Measurements from ENCODE around the gene RPL10.

The RPL10 gene

GRCh38 chrX:154356596-154356995, 41.6 kb upstream of the RPL10 start:
- no peak for TF ChIP-seq REST (IDR thresholded peaks at IDR 0.05; ENCODE audit: low read depth)

- no peak for TF ChIP-seq YY1 (IDR thresholded peaks at IDR 0.05; ENCODE audit: low read depth)
- no peak for TF ChIP-seq REST (IDR thresholded peaks at IDR 0.05; ENCODE audit: low read depth)
- TF ChIP-seq TEAD4 (IDR thresholded peaks at IDR 0.05): no peak
- no peak for TF ChIP-seq FOXM1 (IDR thresholded peaks at IDR 0.05; ENCODE audit: borderline replicate concordance, low read depth)
- no peak for TF ChIP-seq CREB1 (IDR thresholded peaks at IDR 0.05; ENCODE audit: low read depth)
- no peak for TF ChIP-seq EGR1 (IDR thresholded peaks at IDR 0.05)
Measured at GRCh38 chrX:154357205-154357604, 41.0 kb upstream of the RPL10 start.

- TF ChIP-seq REST (IDR thresholded peaks at IDR 0.05; ENCODE audit: low read depth) (no peak), EP300 (IDR thresholded peaks at IDR 0.05; ENCODE audit: borderline replicate concordance) (no peak), TEAD4 (IDR thresholded peaks at IDR 0.05) (no peak), CEBPB (IDR thresholded peaks at IDR 0.05) (no peak), EGR1 (IDR thresholded peaks at IDR 0.05) (no peak)
Measured at GRCh38 chrX:154358011-154358410, 40.2 kb upstream of the RPL10 start.

DNA sequence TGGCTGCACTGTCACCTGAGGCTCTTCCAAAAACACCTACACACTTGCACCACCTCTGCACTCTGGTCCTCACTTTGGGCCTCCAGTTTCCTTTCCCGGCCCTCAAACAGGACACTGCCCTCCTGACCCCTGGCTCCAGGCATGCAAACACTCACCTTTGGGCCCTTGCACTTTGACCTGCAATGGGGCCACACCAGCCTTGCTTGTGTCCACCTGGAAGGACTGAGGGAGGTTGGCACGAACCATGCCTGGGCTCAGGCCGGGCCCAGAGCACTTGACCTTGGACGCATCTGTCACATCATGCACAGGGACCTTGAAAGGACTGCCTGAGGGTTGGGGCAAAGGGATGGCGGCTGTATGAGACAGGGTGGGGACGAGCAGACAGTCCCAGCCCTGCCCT, 39.3 kb upstream of the RPL10 start:
- no peak for TF ChIP-seq RAD21 (IDR thresholded peaks at IDR 0.05; ENCODE audit: low read depth)
- TF ChIP-seq CREB1 (IDR thresholded peaks at IDR 0.05; ENCODE audit: low read depth): no peak
- TF ChIP-seq REST (IDR thresholded peaks at IDR 0.05; ENCODE audit: low read depth): no peak
- no peak for TF ChIP-seq ZBTB7A (IDR thresholded peaks at IDR 0.05; ENCODE audit: low read depth)
- TF ChIP-seq, protein P1, sequence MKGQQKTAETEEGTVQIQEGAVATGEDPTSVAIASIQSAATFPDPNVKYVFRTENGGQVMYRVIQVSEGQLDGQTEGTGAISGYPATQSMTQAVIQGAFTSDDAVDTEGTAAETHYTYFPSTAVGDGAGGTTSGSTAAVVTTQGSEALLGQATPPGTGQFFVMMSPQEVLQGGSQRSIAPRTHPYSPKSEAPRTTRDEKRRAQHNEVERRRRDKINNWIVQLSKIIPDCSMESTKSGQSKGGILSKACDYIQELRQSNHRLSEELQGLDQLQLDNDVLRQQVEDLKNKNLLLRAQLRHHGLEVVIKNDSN (IDR thresholded peaks at IDR 0.05): no peak
- TF ChIP-seq YY1 (IDR thresholded peaks at IDR 0.05; ENCODE audit: low read depth): no peak

GRCh38 chrX:154359362-154360154, 38.6 kb upstream of the RPL10 start:
- no peak for TF ChIP-seq FOXM1 (IDR thresholded peaks at IDR 0.05; ENCODE audit: borderline replicate concordance, low read depth)
- TF ChIP-seq MAX (IDR thresholded peaks at IDR 0.05): no peak
- TF ChIP-seq REST (IDR thresholded peaks at IDR 0.05; ENCODE audit: low read depth): no peak
- no peak for TF ChIP-seq TCF12 (IDR thresholded peaks at IDR 0.05; ENCODE audit: low read depth)
- TF ChIP-seq CEBPB (IDR thresholded peaks at IDR 0.05): no peak
- no peak for TF ChIP-seq EP300 (IDR thresholded peaks at IDR 0.05; ENCODE audit: borderline replicate concordance)
- TF ChIP-seq CREB1 (IDR thresholded peaks at IDR 0.05; ENCODE audit: low read depth): no peak
- no peak for TF ChIP-seq TEAD4 (IDR thresholded peaks at IDR 0.05)
- no peak for TF ChIP-seq NFIC (IDR thresholded peaks at IDR 0.05)
- TF ChIP-seq, protein P1 (IDR thresholded peaks at IDR 0.05): no peak
- no peak for TF ChIP-seq RAD21 (IDR thresholded peaks at IDR 0.05; ENCODE audit: low read depth)
- no peak for TF ChIP-seq TAF1 (IDR thresholded peaks at IDR 0.05; ENCODE audit: low read depth)
- no peak for TF ChIP-seq EGR1 (IDR thresholded peaks at IDR 0.05)
- TF ChIP-seq ZBTB7A (IDR thresholded peaks at IDR 0.05; ENCODE audit: low read depth): no peak
- TF ChIP-seq YY1 (IDR thresholded peaks at IDR 0.05; ENCODE audit: low read depth): no peak
